GM21717 (cell line): Measurements from ENCODE around the gene TAF15.
A peak's percentile ranks its signal among the peaks of the same experiment; 100 is the strongest.

Source experiments
- ATAC-seq: cut with Tn5 transposase; IDR thresholded peaks from one replicate; pipeline ENCODE4 v1.9.1; 2021; ENCODE audit warnings: mild to moderate bottlenecking, moderate library complexity; ENCODE audit not compliant: unreplicated experiment

TAF15 gene

GRCh38 chr17:35808962-35809854 is at the start of gene TAF15:
Gene TAF15 (plus strand): TSS chr17:35809484. CDS start chr17:35809570, 86 bp downstream.
- peak; percentile 87 for ATAC-seq

- ATAC-seq: no peak
These were observed 48.7 kb upstream of the TAF15 start, which contains the start of gene C17orf50 for GRCh38 chr17:35760587-35760986. Gene C17orf50 (plus strand): TSS chr17:35760887. CDS start chr17:35760942, 55 bp downstream.

GRCh38 chr17:35761601-35762000 is 47.7 kb upstream of the TAF15 start:
- ATAC-seq: no peak

- ATAC-seq: no peak
These were observed 45.5 kb upstream of the TAF15 start for GRCh38 chr17:35763767-35764122.

GRCh38 chr17:35764123-35764991 is 44.9 kb upstream of the TAF15 start:
- ATAC-seq: peak; percentile 89

- no peak for ATAC-seq
These were observed 44.1 kb upstream of the TAF15 start for GRCh38 chr17:35765086-35765710.

GRCh38 chr17:35765756-35766488 is 43.4 kb upstream of the TAF15 start:
- ATAC-seq: no peak

- no peak for ATAC-seq
These were observed 42.8 kb upstream of the TAF15 start for GRCh38 chr17:35766489-35766877.

GRCh38 chr17:35766903-35767510 is 42.3 kb upstream of the TAF15 start:
- no peak for ATAC-seq

- no peak for ATAC-seq
These were observed 40.5 kb upstream of the TAF15 start for GRCh38 chr17:35768797-35769196.

GRCh38 chr17:35769895-35770486 is 39.3 kb upstream of the TAF15 start:
- ATAC-seq: no peak

GRCh38 chr17:35773129-35773528 is 36.2 kb upstream of the TAF15 start:
- no peak for ATAC-seq

GRCh38 chr17:35773679-35774425 is 35.4 kb upstream of the TAF15 start:
- ATAC-seq: no peak

GRCh38 chr17:35774499-35774898 is 34.8 kb upstream of the TAF15 start:
- ATAC-seq: no peak

GRCh38 chr17:35775039-35775438 is 34.2 kb upstream of the TAF15 start:
- no peak for ATAC-seq

GRCh38 chr17:35775583-35775982 is 33.7 kb upstream of the TAF15 start:
- ATAC-seq: no peak

GRCh38 chr17:35778641-35779196 is 30.6 kb upstream of the TAF15 start:
- no peak for ATAC-seq

- no peak for ATAC-seq
These were observed 28.3 kb upstream of the TAF15 start for GRCh38 chr17:35780950-35781349.

GRCh38 chr17:35784895-35785294 is 24.4 kb upstream of the TAF15 start:
- no peak for ATAC-seq
